Measurements from ENCODE around the gene LUC7L. TPM values are rescaled to one million over a fixed set of nuclear protein-coding genes. Genes with fewer than 3 reads are reported as not detected.

The LUC7L gene
- total RNA-seq, 1 donor from 2014 or later, result 74.1 TPM

DNA sequence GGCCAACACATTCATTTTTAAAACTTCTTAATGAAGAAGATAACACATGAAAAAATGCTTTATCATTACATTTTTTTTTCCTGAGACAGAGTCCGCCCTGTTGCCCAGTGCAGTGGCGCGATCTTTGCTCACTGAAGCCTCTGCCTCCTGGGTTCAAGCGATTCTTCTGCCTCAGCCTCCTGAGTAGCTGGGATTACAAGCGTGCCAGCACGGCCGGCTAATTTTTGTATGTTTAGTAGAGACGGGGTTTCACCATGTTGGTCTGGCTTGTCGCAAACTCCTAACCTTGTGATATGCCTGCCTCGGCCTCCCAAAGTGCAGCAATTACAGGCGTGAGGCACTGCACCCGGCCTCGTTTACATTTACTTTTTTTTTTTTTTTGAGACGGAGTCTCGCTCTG, 35.8 kb downstream of the LUC7L start:
- Mint-ChIP-seq H3K4me1 (ENCODE audit: low read depth, unreplicated experiment) (peaks cover 9% of the 10 kb centered on the region), H3K27ac (ENCODE audit: unreplicated experiment) (no peak overlapping the region), H3K9me3 (ENCODE audit: unreplicated experiment) (no peaks in the 10 kb centered on the region), H3K27me3 (ENCODE audit: low read depth, unreplicated experiment) (no peaks in the 10 kb centered on the region), H3K4me3 (ENCODE audit: unreplicated experiment) (no peak overlapping the region), H3K36me3 (ENCODE audit: low read depth, unreplicated experiment) (peaks cover 32% of the 10 kb centered on the region)
- FAIRE-seq (no peak), DNase-seq (ENCODE audit: low read depth) (no peak)
- Histone ChIP-seq H4K20me1 (ENCODE audit: insufficient read depth, low read length) (peaks cover 74% of the 10 kb centered on the region), H2AFZ (ENCODE audit: low read depth, low read length) (no peak overlapping the region), H3K4me3 (ENCODE audit: insufficient read depth, low read depth, low read length) (no peak overlapping the region), H3K27me3 (ENCODE audit: insufficient read depth, low read length) (no peaks in the 10 kb centered on the region), H3K4me1 (ENCODE audit: insufficient read depth, low read length) (no peaks in the 10 kb centered on the region), H3K27ac (ENCODE audit: low read depth, low read length) (no peak overlapping the region), H3K36me3 (ENCODE audit: insufficient read depth, low read length) (peaks cover 48% of the 10 kb centered on the region), H3K9me3 (ENCODE audit: insufficient read depth, low read depth, low read length) (no peaks in the 10 kb centered on the region), H3K9ac (ENCODE audit: low read length) (no peak overlapping the region), H3K79me2 (ENCODE audit: insufficient read depth, low read length) (peaks cover 19% of the 10 kb centered on the region), H3K4me2 (ENCODE audit: low read length) (no peak overlapping the region)
- TF ChIP-seq, protein P1, sequence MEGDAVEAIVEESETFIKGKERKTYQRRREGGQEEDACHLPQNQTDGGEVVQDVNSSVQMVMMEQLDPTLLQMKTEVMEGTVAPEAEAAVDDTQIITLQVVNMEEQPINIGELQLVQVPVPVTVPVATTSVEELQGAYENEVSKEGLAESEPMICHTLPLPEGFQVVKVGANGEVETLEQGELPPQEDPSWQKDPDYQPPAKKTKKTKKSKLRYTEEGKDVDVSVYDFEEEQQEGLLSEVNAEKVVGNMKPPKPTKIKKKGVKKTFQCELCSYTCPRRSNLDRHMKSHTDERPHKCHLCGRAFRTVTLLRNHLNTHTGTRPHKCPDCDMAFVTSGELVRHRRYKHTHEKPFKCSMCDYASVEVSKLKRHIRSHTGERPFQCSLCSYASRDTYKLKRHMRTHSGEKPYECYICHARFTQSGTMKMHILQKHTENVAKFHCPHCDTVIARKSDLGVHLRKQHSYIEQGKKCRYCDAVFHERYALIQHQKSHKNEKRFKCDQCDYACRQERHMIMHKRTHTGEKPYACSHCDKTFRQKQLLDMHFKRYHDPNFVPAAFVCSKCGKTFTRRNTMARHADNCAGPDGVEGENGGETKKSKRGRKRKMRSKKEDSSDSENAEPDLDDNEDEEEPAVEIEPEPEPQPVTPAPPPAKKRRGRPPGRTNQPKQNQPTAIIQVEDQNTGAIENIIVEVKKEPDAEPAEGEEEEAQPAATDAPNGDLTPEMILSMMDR (IDR thresholded peaks at IDR 0.05; ENCODE audit: insufficient read depth, low read depth, low read length), result no peak
- TF ChIP-seq EZH2 (IDR thresholded peaks at IDR 0.05; ENCODE audit: insufficient read depth, low read length), result no peak

DNA sequence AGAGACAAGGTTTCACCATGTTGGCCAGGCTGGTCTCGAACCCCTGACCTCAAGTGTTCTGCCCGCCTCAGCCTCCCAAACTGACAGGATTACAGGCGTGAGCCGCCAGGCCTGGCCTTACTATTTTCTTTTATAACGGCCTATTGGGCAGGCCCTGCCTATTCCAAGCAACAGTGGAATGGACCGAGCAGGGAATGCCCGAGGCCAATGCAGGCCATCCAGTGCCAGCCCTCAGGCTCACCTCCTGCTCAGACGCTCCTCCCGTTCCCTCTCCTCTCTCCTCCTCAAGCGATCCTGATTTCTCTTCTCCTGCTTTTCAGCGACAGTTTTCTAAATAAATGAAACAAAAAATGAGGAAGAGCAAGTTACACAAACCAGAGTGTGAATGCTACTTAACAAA, 36.6 kb downstream of the LUC7L start:
- Mint-ChIP-seq H3K27me3 (ENCODE audit: low read depth, unreplicated experiment) (no peaks in the 10 kb centered on the region), H3K4me1 (ENCODE audit: low read depth, unreplicated experiment) (peaks cover 9% of the 10 kb centered on the region), H3K27ac (ENCODE audit: unreplicated experiment) (no peak overlapping the region), H3K36me3 (ENCODE audit: low read depth, unreplicated experiment) (peaks cover 31% of the 10 kb centered on the region), H3K9me3 (ENCODE audit: unreplicated experiment) (no peaks in the 10 kb centered on the region), H3K4me3 (ENCODE audit: unreplicated experiment) (no peak overlapping the region)
- DNase-seq (ENCODE audit: low read depth), result no peak
- Histone ChIP-seq H3K9me3 (ENCODE audit: insufficient read depth, low read depth, low read length) (no peaks in the 10 kb centered on the region), H3K36me3 (ENCODE audit: insufficient read depth, low read length) (peaks cover 44% of the 10 kb centered on the region), H3K27ac (ENCODE audit: low read depth, low read length) (no peak overlapping the region), H3K4me3 (ENCODE audit: insufficient read depth, low read depth, low read length) (no peak overlapping the region), H3K9ac (ENCODE audit: low read length) (no peak overlapping the region), H3K4me2 (ENCODE audit: low read length) (no peak overlapping the region), H3K79me2 (ENCODE audit: insufficient read depth, low read length) (peaks cover 18% of the 10 kb centered on the region), H3K4me1 (ENCODE audit: insufficient read depth, low read length) (no peaks in the 10 kb centered on the region), H4K20me1 (ENCODE audit: insufficient read depth, low read length) (peaks cover 72% of the 10 kb centered on the region), H2AFZ (ENCODE audit: low read depth, low read length) (no peak overlapping the region), H3K27me3 (ENCODE audit: insufficient read depth, low read length) (no peaks in the 10 kb centered on the region)
- TF ChIP-seq EZH2 (IDR thresholded peaks at IDR 0.05; ENCODE audit: insufficient read depth, low read length), result no peak
- TF ChIP-seq, protein P1 (IDR thresholded peaks at IDR 0.05; ENCODE audit: insufficient read depth, low read depth, low read length), result no peak
- FAIRE-seq, result no peak

DNA sequence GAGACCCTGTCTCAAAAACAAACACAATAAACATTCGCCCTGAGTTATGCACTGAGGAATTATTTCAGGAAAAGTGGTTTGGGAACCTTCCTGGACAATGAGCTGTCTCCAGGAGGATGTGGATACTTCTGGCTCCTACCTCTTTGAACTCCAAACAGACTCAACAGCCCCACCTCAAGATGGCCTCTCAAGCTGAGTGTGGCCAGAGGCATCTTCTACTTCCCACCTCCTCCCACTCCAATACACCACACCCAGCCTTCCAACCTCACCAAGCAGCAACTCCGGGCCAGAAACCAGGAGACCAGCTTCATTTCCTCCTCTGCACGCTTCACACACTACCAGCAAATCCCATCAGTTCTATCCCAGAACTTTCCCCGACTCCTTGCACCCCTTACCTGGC, 37.4 kb downstream of the LUC7L start:
- Mint-ChIP-seq H3K4me3 (ENCODE audit: unreplicated experiment) (no peak overlapping the region), H3K4me1 (ENCODE audit: low read depth, unreplicated experiment) (peaks cover 9% of the 10 kb centered on the region), H3K9me3 (ENCODE audit: unreplicated experiment) (no peaks in the 10 kb centered on the region), H3K36me3 (ENCODE audit: low read depth, unreplicated experiment) (peaks cover 31% of the 10 kb centered on the region), H3K27ac (ENCODE audit: unreplicated experiment) (peak overlapping the region; percentile 38), H3K27me3 (ENCODE audit: low read depth, unreplicated experiment) (no peaks in the 10 kb centered on the region)
- Histone ChIP-seq H3K4me3 (ENCODE audit: insufficient read depth, low read depth, low read length) (no peak overlapping the region), H3K4me2 (ENCODE audit: low read length) (peak overlapping the region; percentile 4), H3K27ac (ENCODE audit: low read depth, low read length) (no peak overlapping the region), H3K9me3 (ENCODE audit: insufficient read depth, low read depth, low read length) (no peaks in the 10 kb centered on the region), H2AFZ (ENCODE audit: low read depth, low read length) (no peak overlapping the region), H4K20me1 (ENCODE audit: insufficient read depth, low read length) (peaks cover 75% of the 10 kb centered on the region), H3K9ac (ENCODE audit: low read length) (peak overlapping the region; percentile 14), H3K4me1 (ENCODE audit: insufficient read depth, low read length) (no peaks in the 10 kb centered on the region), H3K27me3 (ENCODE audit: insufficient read depth, low read length) (no peaks in the 10 kb centered on the region), H3K36me3 (ENCODE audit: insufficient read depth, low read length) (peaks cover 47% of the 10 kb centered on the region), H3K79me2 (ENCODE audit: insufficient read depth, low read length) (peaks cover 15% of the 10 kb centered on the region)
- DNase-seq (ENCODE audit: low read depth) (peak; percentile 16), FAIRE-seq (no peak)
- no peak for TF ChIP-seq EZH2 (IDR thresholded peaks at IDR 0.05; ENCODE audit: insufficient read depth, low read length)
- TF ChIP-seq, protein P1 (IDR thresholded peaks at IDR 0.05; ENCODE audit: insufficient read depth, low read depth, low read length), result no peak
